Measurements from ENCODE around the gene RPL32.

DNA sequence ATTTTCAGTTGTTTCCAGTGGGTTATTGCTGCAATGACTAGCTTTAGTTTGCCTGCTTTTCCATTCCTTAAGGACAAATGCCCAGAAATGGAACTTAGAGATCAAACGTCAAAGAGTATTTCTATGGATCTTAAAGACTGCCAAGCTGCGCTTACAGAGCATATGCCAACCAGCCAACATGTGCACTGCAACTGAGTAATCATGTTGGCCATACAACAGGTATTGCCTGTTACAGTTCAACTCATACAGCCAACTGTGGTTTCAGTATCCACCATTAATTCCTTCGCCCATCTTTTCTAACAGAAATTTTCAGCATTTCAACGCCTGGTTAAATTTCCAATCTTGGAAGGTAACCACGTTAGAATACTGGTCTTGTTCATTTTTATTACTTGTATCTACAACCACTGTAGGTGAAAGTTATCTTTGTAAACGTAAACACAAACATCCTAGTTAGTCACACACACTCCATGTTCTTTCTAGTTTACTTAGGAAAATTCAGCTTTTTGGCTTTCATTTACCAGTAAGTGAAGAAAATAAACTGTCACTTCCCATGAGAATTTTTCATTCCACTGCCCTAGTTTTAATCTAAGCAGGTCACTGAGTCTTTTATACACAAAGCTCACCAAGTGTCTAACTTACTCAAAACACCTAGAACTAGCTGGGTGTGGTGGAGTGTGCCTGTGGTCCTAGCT is 3.9 kb downstream of the RPL32 start:
- TF ChIP-seq, protein P1, sequence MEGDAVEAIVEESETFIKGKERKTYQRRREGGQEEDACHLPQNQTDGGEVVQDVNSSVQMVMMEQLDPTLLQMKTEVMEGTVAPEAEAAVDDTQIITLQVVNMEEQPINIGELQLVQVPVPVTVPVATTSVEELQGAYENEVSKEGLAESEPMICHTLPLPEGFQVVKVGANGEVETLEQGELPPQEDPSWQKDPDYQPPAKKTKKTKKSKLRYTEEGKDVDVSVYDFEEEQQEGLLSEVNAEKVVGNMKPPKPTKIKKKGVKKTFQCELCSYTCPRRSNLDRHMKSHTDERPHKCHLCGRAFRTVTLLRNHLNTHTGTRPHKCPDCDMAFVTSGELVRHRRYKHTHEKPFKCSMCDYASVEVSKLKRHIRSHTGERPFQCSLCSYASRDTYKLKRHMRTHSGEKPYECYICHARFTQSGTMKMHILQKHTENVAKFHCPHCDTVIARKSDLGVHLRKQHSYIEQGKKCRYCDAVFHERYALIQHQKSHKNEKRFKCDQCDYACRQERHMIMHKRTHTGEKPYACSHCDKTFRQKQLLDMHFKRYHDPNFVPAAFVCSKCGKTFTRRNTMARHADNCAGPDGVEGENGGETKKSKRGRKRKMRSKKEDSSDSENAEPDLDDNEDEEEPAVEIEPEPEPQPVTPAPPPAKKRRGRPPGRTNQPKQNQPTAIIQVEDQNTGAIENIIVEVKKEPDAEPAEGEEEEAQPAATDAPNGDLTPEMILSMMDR (IDR thresholded peaks at IDR 0.05 in 2 of 3, conservative IDR thresholded peaks at IDR 0.05 in 1 of 3; ENCODE audit: borderline replicate concordance in 1 of 3, insufficient read depth in 1 of 3, low read depth in 2 of 3, low read length in 2 of 3): no peak
- TF ChIP-seq JUND (IDR thresholded peaks at IDR 0.05) (no peak), YY1 (IDR thresholded peaks at IDR 0.05; ENCODE audit: extremely low read depth, insufficient replicate concordance, low read depth, low read length) (no peak), POLR2A (IDR thresholded peaks at IDR 0.05; ENCODE audit: borderline replicate concordance, extremely low read depth, insufficient read depth, insufficient read length) (no peak), SRF (IDR thresholded peaks at IDR 0.05; ENCODE audit: low read depth) (no peak), CEBPB (IDR thresholded peaks at IDR 0.05; ENCODE audit: low read depth) (no peak), ATF3 (IDR thresholded peaks at IDR 0.05) (no peak), SIN3A (IDR thresholded peaks at IDR 0.05; ENCODE audit: low read depth) (no peak), ELF1 (IDR thresholded peaks at IDR 0.05; ENCODE audit: borderline replicate concordance, low read depth) (no peak), EZH2 (IDR thresholded peaks at IDR 0.05) (no peak), SP1 (IDR thresholded peaks at IDR 0.05; ENCODE audit: low read depth) (no peak)
- TF ChIP-seq, protein P2, sequence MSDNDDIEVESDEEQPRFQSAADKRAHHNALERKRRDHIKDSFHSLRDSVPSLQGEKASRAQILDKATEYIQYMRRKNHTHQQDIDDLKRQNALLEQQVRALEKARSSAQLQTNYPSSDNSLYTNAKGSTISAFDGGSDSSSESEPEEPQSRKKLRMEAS (IDR thresholded peaks at IDR 0.05): no peak
